GM19455 (cell line): ENCODE data around the gene CCDC88B.

ENCODE experiments used
- ATAC-seq: cut with Tn5 transposase; IDR thresholded peaks from one replicate; pipeline ENCODE4 v1.9.1; 2021; ENCODE audit not compliant: unreplicated experiment

CCDC88B gene

DNA sequence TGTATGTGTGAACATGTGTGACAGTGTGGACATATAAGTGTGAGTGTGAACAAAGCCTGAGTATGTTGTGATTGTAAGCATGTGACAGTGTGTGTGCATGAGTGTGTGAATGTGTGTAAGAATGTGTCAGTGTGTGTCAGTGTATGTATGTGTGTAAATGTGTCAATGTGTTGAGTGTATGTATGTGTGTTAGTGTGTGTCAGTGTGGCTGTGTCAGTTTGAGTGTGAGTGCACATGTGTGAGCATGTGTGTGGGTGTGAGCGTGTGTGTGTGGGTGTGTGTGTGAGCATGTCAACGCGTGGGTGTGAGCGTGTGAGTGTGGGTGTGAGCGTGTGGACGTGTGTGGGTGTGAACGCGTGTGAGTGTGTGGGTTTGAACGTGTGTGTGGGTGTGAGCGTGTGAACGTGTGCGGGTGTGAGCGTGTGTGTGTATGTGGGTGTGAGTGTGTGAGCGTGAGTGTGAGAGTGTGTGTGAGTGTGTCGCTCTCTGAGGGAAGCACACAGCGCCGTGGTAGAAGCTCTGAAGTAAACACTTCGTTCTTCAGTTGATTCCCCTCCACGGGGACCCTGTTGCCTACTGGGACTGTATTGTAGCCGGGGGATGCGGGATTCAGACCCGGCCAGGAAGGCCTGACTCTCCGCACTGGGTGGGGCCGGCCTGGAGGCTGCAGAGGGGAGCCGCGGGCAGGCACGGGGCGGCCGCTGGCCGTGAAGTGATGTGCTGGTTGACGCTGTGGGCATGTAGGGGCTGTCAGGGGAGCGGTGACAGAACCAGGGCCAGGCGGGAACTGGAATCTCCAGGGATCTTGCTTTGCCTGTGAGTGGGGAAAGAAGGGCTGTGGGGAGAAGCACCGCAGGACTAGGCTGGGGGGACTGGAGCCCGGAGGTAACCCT is 40.1 kb downstream of the CCDC88B start:
- ATAC-seq, result no peak

DNA sequence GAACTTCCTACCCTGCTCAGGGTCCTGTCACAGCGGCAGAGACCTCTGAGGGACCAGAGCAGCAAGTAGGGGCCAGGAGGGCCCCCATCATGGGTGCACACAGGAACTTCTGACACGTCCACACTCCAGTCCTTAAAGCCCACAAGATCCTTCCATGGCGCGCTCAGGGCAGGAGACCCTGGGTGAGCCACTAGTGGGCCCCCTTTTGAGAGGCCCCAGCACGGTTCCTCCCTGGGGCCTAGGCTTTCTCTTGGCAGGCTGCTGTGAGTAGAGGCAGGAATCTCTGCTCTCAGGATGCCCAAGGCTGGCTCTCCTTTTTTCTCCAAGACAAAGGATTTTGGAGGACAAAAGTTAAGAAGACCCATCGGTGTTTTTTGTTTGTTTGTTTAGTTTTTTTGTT is 41.3 kb downstream of the CCDC88B start:
- no peak for ATAC-seq

- no peak for ATAC-seq
Observed at GRCh38 chr11:64382047-64382446, 42.0 kb downstream of the CCDC88B start.

GRCh38 chr11:64382586-64382985 is 42.6 kb downstream of the CCDC88B start:
- no peak for ATAC-seq

DNA sequence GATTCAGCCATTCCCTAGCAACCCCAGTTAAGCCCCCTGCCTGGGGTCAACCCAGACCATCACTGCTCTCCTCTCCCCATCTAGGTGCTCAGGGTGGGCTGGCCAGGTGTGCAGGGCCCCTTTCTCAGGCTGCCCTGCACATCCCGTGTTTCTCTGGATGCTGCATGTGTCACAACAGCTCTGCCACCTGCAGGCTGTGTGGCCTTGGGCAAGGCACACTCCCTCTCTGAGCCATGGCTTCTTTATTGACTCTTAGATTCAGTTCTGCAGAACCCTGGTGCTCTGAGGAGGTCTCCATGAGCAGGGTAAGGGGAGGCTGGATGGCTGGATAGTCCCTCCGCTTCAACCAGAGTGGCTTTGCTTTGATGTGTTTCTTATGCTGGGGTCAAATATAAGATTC is 43.6 kb downstream of the CCDC88B start:
- no peak for ATAC-seq

GRCh38 chr11:64384028-64384737 is 44.2 kb downstream of the CCDC88B start:
- no peak for ATAC-seq

DNA sequence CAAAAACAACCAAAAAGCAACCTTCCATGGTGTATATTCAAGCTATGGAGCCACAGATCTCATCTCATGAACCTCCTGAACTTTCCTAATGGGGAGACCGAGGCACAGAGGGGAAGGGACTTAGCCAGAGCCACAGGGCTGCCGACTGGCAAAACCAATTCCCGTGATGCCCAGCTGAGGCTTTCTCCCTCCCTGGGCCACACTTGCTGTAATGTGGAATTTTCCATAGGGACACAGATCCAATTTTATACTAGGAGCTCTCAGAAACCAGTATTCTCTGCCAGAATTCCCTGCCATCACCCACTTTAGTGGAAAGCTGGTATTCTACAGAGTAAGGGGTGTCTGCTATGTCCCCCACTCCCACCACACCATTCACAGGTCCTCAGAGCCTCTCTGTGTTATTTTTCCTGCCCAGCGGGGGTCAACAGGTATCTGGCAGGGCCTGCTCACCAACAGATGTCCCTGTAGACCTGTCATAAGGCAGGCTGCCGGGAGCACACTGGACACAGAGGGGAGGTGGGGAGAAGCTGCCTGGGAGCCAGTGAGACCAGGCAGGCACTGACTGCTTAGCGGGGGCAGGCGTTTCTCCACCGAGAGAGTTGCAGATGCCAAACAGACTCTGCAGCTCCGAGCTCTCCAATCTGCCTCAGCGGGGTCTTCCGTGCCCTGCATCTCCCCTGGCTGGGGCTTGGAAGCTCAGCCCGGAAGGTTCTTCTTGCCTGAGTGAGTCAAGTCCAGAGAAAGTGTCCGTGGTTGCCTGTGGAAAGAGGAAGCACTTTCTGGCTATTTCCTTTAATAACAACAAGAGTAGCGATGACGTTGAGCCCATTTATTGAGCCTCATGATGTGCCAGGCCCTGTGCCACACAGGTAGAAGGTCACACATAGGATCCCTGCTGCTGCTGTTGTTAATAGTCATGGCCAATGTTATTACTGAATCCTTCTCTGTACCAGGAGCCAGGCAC is 45.3 kb downstream of the CCDC88B start:
- no peak for ATAC-seq

DNA sequence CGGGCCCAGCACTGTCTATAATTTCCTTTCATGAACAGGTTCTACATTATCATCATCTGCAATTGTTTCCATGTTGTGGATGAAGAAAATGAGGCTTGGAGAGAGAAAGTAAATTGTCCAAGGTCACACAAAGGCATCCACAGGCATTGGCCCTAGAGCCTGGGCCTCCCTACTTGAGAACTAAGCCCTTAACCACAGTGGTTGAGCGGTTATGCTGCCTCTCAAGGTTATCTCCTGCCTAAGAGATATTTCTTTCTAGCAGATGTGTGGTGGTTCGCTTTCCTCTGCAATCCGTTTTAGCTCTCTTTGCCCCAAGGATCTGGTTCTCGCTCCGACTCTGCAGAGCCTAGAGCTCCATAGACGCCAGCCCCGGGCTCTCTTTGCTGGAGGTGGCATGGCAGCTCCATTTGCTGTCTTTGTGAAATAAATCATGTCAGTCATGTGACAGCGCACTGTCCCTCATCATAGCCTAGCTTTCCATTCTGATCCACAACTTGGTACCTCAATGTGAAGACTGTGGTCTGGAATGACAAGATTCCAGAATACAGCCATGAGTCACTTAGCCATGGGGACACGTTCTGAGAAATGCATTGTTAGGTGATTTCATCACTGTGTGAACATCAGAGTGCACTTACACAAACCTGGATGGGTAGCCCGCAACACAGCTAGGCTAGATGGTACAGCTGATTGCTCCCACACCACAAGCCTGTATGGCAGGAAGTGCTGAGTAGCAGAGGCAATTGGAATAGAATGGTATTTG is 46.1 kb downstream of the CCDC88B start:
- no peak for ATAC-seq

DNA sequence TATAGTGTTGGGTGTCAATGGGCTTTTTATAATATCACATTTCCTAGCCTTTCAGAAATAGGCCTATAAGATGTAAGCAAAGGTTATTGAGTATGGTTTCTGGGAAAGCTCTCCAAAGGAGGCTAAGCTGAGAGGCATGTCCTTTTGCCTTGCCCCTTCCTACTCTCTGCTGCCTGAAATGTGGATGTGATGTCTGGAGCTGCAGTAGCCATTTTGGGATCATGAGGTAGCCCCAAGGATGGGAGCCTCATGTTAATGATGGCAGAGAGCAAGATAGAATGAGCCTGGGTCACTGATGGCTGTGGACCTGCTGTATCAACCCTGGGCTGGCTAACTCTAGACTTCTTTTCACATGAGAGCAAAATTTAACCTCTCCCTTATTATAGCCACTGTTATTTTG is 47.9 kb downstream of the CCDC88B start:
- no peak for ATAC-seq

DNA sequence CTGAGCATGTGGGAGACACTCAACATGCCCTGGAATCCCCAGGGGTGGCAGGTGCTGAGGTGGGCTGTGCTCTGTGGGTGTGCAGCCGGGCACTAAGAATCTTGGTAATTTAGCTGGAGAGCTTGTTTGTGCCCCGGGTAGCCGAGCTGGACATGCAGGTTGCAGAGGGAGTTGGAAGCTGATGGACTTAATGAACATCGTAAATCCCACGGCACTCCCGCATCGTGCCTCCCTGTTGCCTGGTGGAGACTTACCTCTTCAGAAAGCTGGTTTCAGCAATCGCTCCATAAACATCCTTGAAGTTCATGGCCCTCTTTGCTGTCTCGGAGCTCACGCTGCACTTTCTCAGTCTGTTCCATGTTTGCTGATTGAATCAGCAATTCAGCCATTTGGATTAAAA is 48.9 kb downstream of the CCDC88B start:
- ATAC-seq, result no peak

DNA sequence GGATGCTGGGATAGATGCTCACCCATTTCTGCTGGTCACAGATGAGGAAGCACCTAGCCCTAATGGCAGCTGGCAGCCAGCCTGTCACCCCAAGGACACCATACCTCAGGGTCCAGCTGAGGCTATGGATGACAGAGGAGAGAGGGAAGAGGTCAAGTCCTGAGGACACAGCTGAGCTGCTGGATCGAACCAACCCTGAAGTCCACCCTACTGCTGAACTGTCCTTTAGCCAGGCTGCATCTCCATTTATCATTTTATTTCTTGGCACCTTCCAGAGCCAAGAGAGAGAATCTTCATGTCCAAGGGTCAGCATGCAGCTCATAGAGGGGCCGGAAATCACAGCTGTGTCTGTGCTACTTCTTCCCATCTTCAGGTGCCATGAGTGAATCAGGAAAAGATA is 49.8 kb downstream of the CCDC88B start:
- ATAC-seq, result no peak

DNA sequence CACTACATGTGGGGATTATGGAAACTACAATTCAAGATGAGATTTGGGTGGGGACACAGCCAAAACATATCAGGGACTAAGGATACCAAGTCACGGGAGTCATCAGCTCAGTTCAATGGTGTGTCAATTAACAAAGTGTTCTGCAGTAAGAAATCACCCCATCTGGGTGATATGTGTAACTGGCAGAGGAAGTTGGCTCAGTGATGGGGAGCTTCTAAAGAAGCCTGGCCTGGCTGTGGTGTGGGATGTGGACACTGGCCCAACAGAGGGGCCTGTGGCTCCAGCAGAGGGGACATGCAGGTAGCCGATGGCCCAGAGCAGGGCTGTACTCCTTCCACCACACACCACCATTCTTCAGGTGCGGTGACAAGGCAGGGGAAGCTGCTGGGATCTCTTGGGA is 50.6 kb downstream of the CCDC88B start:
- no peak for ATAC-seq

DNA sequence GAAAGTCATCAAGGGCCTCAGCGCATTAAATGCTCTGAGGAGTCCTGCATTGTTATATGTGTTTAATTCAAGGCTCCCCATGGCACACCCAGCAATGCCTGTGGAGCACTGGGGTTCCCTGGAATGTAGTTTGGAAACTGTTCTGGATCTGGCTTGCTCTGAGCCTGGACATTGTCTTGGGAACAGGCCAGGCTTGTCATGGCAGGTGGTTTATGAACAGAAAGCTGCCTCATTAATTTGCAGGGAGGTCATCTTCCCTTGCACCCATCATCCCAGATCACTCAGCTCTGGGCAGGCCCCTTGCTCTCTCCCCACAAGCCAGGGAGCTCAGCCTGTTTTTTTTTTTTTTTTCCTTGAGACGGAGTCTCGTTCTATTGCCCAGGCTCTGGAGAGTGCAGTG is 51.8 kb downstream of the CCDC88B start:
- no peak for ATAC-seq

DNA sequence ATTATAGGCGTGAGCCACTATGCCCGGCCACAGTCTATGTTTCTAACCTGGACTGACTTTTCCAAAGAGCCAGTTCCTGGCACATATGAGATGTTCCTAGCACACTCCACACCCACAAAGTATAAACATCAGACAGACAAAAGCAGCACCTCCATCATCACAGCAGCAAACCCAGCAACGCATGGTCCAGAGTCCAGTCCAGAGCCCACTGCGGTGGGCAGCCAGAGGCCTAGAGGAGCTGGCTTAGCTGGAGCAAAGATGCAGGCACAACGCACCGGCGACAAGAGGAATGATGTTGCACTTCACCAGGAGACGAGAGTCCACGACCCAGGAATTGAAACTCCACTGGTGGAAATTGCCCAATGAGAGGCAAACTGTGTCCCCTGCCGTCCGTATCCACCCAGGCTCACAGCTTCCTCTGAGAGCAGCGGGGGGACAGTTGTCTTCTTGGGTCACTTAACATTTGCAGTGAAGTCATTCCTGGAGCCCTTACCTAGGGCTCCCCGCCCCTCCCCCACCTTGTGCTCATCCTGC is 55.6 kb downstream of the CCDC88B start:
- ATAC-seq, result no peak

DNA sequence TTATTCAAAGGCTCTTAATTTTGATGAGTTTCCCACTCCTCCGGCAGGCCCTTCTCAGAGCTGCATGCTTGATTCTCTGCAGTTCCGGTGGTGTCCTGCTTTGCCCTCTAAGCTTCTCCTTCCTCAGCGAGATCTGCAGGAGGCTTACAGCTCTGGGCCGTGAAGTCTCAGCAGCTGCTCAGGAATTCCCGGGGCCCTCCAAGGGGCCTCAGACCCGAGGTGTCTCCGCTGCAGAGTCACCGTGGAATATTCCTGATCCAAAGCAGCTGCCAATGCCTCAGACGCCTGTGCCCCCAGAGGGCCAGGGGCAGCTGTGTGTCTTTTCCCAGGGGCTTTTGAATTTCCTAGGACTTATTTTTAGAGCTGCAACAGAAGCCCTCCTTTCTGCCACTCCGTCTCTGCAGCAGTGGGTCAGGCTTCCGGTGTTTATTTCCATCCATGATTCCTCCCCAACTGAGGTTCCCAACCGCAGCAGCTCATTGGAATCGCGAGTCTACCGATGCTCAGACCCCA is 56.1 kb downstream of the CCDC88B start:
- no peak for ATAC-seq

DNA sequence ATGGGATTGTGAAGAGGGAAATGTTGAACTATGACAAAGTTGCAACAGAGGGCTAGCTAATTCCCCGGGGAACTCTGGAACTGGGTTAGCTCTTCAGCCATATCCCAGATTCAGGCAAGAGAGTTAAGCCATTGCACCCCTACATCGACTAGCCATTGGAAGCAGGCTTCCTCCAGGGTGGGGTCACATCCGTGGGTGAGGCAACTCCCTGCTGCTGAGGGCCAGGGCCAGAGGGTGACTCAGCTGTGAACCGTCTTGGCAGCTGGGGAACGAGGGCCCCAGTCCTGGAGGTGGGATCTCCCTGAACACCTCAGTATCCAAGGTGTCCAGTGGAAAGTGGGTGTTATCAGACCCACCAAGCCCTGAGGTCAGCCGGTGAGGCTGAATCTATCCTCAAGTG is 60.1 kb downstream of the CCDC88B start:
- ATAC-seq, result no peak

GRCh38 chr11:64400667-64401066 is 60.7 kb downstream of the CCDC88B start:
- ATAC-seq, result no peak

GRCh38 chr11:64401775-64402174 is 61.8 kb downstream of the CCDC88B start:
- no peak for ATAC-seq

GRCh38 chr11:64403106-64403505 is 63.1 kb downstream of the CCDC88B start:
- ATAC-seq, result no peak
